Choroid plexus epithelial cell (primary cell): ENCODE data around the gene PCNX4.

ENCODE experiments used
- DNase-seq: peaks from one replicate; pipeline ENCODE4 v3.0.0-alpha.2; 2010; ENCODE audit warnings: low read depth
- H3K4me3 ChIP-seq: 2 replicates; pipeline ENCODE4 v1.5.1; 2011; ENCODE audit warnings: low read depth, mild to moderate bottlenecking, control low read depth, low read length, moderate library complexity
- CTCF ChIP-seq: conservative IDR thresholded peaks from 2 replicates; pipeline ENCODE4 v1.5.1; 2011; ENCODE audit warnings: low read depth, mild to moderate bottlenecking, control low read depth, inconsistent platforms, low read length, moderate library complexity

The PCNX4 gene

DNA sequence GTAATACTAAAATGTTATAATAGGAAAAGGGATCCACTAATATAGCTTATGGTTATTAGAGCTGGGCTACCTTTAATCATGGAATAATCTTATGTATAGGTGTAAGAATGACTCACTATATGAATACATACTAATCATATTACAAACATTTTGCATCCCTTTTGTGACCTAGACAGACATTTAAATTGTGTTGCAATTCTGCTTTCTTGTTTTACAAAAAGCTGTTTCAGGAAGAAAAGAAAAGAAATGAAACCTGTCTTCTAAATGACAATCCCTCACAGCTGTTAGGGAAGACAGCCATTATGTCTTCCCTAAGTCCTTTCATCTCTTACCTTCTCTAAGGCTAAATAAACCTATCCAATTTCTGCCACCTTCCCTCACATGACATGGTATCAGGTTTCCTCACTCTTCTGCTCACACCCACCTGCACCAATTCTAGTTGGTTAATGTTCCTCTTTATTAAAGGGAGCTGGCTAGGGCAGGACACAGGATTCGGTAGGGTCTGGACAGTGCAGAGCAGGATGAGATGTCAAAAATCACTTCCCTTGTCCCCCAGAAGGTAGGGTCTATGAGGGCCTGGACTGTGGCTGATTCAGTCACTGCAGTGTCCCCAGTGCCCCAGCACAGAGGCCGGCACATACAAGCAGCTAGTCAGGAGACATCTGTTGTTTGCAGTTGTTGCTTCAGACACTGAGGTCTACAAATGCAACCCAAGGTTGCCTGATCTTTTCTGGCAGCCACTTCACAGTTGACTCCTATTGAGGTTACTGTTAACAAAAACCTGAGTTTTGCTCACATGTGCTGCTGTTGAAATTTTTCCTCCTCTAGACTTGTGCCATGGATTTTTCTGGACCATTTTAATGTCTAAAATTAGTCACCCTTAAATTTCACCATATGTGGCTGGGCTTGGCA, 69.7 kb downstream of the PCNX4 start:
- H3K4me3 ChIP-seq, result no peak overlapping the region
- no peak for TF ChIP-seq CTCF
- DNase-seq, result peak; percentile 46

DNA sequence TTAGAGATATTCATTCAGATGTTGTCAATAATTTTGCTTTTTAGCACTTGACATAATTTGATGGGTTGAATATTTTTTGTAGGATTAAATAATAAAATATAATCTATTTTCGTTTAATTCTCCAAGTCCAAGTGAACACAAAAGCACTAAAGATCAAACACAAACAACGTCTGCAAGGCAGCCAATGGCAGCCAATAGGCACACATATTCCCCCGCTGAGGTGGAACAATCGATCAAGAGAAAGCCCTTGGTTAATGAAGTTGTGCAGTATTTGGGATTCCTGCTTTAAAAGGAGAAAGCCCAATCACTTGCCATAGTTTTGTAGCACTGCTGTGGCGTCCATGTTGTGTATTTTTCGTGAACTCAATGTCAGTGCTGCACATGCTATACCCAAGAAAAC, 72.0 kb downstream of the PCNX4 start:
- no peak overlapping the region for H3K4me3 ChIP-seq
- no peak for TF ChIP-seq CTCF
- DNase-seq, result no peak

DNA sequence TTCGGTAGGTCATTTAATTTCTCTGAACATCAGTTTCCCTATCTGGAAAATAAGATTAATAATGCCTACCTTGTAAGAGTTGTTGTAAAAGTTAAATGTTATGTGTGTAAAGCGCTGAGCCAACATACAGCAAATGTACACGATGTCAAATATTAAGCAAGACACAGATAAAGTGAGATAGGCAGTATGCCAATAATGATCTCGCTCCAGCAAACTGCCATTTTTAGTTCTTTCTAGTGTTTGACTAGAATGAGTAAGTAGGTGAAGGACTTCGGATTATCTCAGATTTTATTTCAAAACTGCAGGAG, 72.6 kb downstream of the PCNX4 start:
- H3K4me3 ChIP-seq, result peak overlapping the region; percentile 84
- no peak for TF ChIP-seq CTCF

GRCh38 chr14:60164712-60165546, 73.2 kb downstream of the PCNX4 start, which contains the start of gene DHRS7:
DHRS7 (minus strand) TSS chr14:60165398; CDS start chr14:60165309, 89 bp downstream.
- TF ChIP-seq CTCF, result peak; percentile 47
- peak; percentile 75 for DNase-seq
- H3K4me3 ChIP-seq, result peak within 1 kb of the TSS; percentile 84

More for the DNA sequence above, 72.6 kb downstream of the PCNX4 start:
- DNase-seq, result no peak

GRCh38 chr14:60165547-60165876, 73.8 kb downstream of the PCNX4 start:
- peak overlapping the region; percentile 84 for H3K4me3 ChIP-seq
- DNase-seq, result no peak
- TF ChIP-seq CTCF, result no peak

- no peak for TF ChIP-seq CTCF
- no peak overlapping the region for H3K4me3 ChIP-seq
- DNase-seq, result no peak
These were observed 74.4 kb downstream of the PCNX4 start for GRCh38 chr14:60166142-60166541.
